ENCODE results near the gene AXIN2. TPM values are rescaled to one million over a fixed set of nuclear protein-coding genes. Genes with fewer than 3 reads are reported as not detected.

Gene AXIN2
- total RNA-seq, 1 experiment from 2014 or later, result 10.7 TPM

DNA sequence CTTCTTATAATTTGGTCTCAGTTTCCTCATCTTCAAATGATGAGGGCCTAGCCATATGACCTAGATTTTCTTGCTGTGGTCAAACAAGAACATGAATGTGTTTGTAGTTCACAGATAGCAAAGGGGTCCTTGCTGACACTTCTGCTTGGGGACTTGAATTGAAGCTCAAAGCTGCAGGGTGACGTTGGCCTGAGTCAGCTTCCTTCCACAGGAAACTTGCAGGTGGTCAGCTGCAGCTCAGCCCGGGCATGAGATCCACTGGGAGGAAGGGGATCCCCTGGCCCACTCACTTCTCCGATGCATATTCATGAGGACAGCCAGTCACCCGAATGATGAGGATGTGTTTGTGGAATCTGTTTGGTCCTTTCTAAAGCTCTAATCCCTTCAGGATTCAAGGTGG lies 42.6 kb upstream of the AXIN2 start:
- Histone ChIP-seq H3K4me1 (ENCODE audit: insufficient read depth, low read length, poor library complexity, severe bottlenecking) (no peaks in the 10 kb centered on the region), H3K27me3 (replicated peaks; ENCODE audit: insufficient read depth, low read depth, low read length, poor library complexity) (no peaks in the 10 kb centered on the region), H3K27ac (ENCODE audit: low read depth, low read length, poor library complexity, severe bottlenecking) (no peak overlapping the region), H3K36me3 (ENCODE audit: insufficient read depth, low read length, poor library complexity, severe bottlenecking) (no peaks in the 10 kb centered on the region), H3K9me3 (ENCODE audit: low read depth, low read length, poor library complexity, severe bottlenecking) (no peaks in the 10 kb centered on the region), H3K4me3 (ENCODE audit: low read depth, low read length, poor library complexity, severe bottlenecking) (no peak overlapping the region)
- POLR2A ChIA-PET (ENCODE audit: low non-redundant PET), result no interaction called here
- no TSS peak for BruUV-seq (replicated peaks)
- CTCF ChIA-PET, result no interaction called here
- DNase-seq (ENCODE audit: low spot score), result peak; percentile 51
- intact Hi-C loops (cut with micrococcal nuclease; ENCODE audit: unreplicated experiment), result no loop called here
- TF ChIP-seq, protein P1, sequence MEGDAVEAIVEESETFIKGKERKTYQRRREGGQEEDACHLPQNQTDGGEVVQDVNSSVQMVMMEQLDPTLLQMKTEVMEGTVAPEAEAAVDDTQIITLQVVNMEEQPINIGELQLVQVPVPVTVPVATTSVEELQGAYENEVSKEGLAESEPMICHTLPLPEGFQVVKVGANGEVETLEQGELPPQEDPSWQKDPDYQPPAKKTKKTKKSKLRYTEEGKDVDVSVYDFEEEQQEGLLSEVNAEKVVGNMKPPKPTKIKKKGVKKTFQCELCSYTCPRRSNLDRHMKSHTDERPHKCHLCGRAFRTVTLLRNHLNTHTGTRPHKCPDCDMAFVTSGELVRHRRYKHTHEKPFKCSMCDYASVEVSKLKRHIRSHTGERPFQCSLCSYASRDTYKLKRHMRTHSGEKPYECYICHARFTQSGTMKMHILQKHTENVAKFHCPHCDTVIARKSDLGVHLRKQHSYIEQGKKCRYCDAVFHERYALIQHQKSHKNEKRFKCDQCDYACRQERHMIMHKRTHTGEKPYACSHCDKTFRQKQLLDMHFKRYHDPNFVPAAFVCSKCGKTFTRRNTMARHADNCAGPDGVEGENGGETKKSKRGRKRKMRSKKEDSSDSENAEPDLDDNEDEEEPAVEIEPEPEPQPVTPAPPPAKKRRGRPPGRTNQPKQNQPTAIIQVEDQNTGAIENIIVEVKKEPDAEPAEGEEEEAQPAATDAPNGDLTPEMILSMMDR (conservative IDR thresholded peaks at IDR 0.05; ENCODE audit: low read depth, low read length), result no peak
- TF ChIP-seq EZH2 (IDR thresholded peaks at IDR 0.05; ENCODE audit: borderline replicate concordance, low read depth, low read length, poor library complexity, severe bottlenecking), result no peak

DNA sequence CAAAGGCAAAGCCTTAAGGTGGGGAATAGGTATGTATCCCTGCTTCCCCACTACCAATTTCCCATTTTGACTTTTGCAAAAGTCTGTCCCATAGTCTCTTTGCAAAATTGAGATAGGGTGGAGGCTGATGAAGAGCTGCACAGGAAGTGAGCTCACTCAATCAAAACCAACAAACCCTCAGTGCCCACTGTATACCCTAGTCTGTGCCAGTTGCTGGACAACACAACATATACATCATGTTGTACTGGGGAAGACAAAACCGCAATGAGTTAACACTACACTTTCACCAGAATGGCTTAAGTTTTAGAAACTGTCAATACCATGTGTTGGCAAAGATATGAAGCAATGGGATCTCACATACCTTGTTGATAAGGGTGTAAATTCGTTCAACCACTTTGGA lies 40.4 kb upstream of the AXIN2 start:
- no peak overlapping the region for H3K27ac ChIP-seq (ENCODE audit: low read depth, low read length, poor library complexity, severe bottlenecking)
- intact Hi-C loops (cut with micrococcal nuclease; ENCODE audit: unreplicated experiment), result no loop called here
- H3K4me1 ChIP-seq (ENCODE audit: insufficient read depth, low read length, poor library complexity, severe bottlenecking), result no peaks in the 10 kb centered on the region
- POLR2A ChIA-PET (ENCODE audit: low non-redundant PET), result interaction anchor here (0.6 kb wide), 1 partner anchor 314 kb away, joined by 3 read pairs; no protein-coding TSS in a partner anchor
- no peak overlapping the region for H3K4me3 ChIP-seq (ENCODE audit: low read depth, low read length, poor library complexity, severe bottlenecking)
- CTCF ChIA-PET, result interaction anchor here (0.7 kb wide), 1 partner anchor 370 kb away, joined by 7 read pairs; no protein-coding TSS in a partner anchor
- no peaks in the 10 kb centered on the region for H3K9me3 ChIP-seq (ENCODE audit: low read depth, low read length, poor library complexity, severe bottlenecking)
- DNase-seq (ENCODE audit: low spot score), result no peak
- TF ChIP-seq, protein P1 (conservative IDR thresholded peaks at IDR 0.05; ENCODE audit: low read depth, low read length), result no peak
- no peak for TF ChIP-seq EZH2 (IDR thresholded peaks at IDR 0.05; ENCODE audit: borderline replicate concordance, low read depth, low read length, poor library complexity, severe bottlenecking)
- H3K27me3 ChIP-seq (replicated peaks; ENCODE audit: insufficient read depth, low read depth, low read length, poor library complexity), result no peaks in the 10 kb centered on the region
- no peaks in the 10 kb centered on the region for H3K36me3 ChIP-seq (ENCODE audit: insufficient read depth, low read length, poor library complexity, severe bottlenecking)
- BruUV-seq (replicated peaks), result no TSS peak

DNA sequence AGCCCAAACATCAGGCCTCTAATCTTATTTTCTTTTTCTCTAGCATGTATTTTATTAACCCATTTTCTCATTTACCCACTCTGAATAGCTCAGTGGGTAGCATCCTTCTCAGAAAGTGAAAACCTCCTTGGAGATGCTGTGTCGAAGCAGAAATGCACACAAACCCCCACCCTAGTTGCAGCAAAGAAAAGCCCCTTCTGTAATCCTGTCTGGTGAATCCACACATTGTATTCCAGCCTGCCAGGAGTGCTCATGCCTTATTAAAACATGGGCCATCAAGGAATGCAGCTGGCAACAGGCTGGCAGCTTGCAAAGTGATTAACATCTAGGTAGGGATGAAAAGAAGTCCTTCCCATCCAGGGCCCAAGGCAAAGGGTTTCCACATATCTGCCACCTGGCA lies 39.7 kb upstream of the AXIN2 start:
- Histone ChIP-seq H3K27ac (ENCODE audit: low read depth, low read length, poor library complexity, severe bottlenecking) (no peak overlapping the region), H3K36me3 (ENCODE audit: insufficient read depth, low read length, poor library complexity, severe bottlenecking) (no peaks in the 10 kb centered on the region), H3K27me3 (replicated peaks; ENCODE audit: insufficient read depth, low read depth, low read length, poor library complexity) (no peaks in the 10 kb centered on the region), H3K9me3 (ENCODE audit: low read depth, low read length, poor library complexity, severe bottlenecking) (no peaks in the 10 kb centered on the region), H3K4me3 (ENCODE audit: low read depth, low read length, poor library complexity, severe bottlenecking) (no peak overlapping the region), H3K4me1 (ENCODE audit: insufficient read depth, low read length, poor library complexity, severe bottlenecking) (no peaks in the 10 kb centered on the region)
- BruUV-seq (replicated peaks), result no TSS peak
- CTCF ChIA-PET, result no interaction called here
- intact Hi-C loops (cut with micrococcal nuclease; ENCODE audit: unreplicated experiment), result no loop called here
- no peak for TF ChIP-seq EZH2 (IDR thresholded peaks at IDR 0.05; ENCODE audit: borderline replicate concordance, low read depth, low read length, poor library complexity, severe bottlenecking)
- TF ChIP-seq, protein P1 (conservative IDR thresholded peaks at IDR 0.05; ENCODE audit: low read depth, low read length), result no peak
- peak; percentile 59 for DNase-seq (ENCODE audit: low spot score)
- POLR2A ChIA-PET (ENCODE audit: low non-redundant PET), result no interaction called here
